Endothelial cell of umbilical vein (primary cell): ENCODE data around the gene ACTBL2. TPM values are rescaled to one million over a fixed set of nuclear protein-coding genes. Genes with fewer than 3 reads are reported as not detected.

ENCODE experiments used
- BruUV-seq: library from RNA; stranded (reverse); fragments of 400-500 nt; replicated peaks from 2 replicates; lab custom pipeline; 2021; lab: Mats Ljungman, UMichigan
- CTCF ChIA-PET: fragments of 300-600, 350-600 bp; sonication (Branson Sonifier 250); formaldehyde crosslinking; loops from one replicate; lab custom pipeline; 2021; ENCODE audit warnings: antibody characterized with exemption, inconsistent platforms; lab: Charles Lee
- POLR2A ChIA-PET: fragments of 300-600, 350-600 bp; sonication (Branson Sonifier 250); formaldehyde crosslinking; loops from one replicate; lab custom pipeline; 2021; ENCODE audit warnings: antibody characterized with exemption, inconsistent platforms; lab: Charles Lee
- DNase-seq: peaks from one replicate; pipeline ENCODE4 v3.0.0-alpha.2; 2011; ENCODE audit warnings: low read depth, low spot score
- FAIRE-seq: peaks from 2 replicates; lab custom pipeline; 2011; peaks lifted over from hg19 to GRCh38; lab: Jason Lieb, UNC
- H2AFZ ChIP-seq: 2 replicates; pipeline ENCODE4 v1.6.0; 2012; ENCODE audit warnings: low read depth, low read length, control low read depth, inconsistent platforms
- H3K27ac ChIP-seq: 2 replicates; pipeline ENCODE4 v1.5.1; 2011; ENCODE audit warnings: low read depth, mild to moderate bottlenecking, control low read depth, low read length, moderate library complexity; ENCODE audit not compliant: insufficient read depth
- H3K27me3 ChIP-seq, 2 experiments: 2 replicates each; pipeline versions ENCODE4 v1.6.0 to v1.6.1; 2011; ENCODE audit warnings: low read length in 2 of 2, mixed read lengths in 1 of 2; ENCODE audit not compliant: control insufficient read depth in 2 of 2, insufficient read depth in 2 of 2
- H3K36me3 ChIP-seq, 2 experiments: 2 replicates in 1 of 2; 3 replicates in 1 of 2; pipeline ENCODE4 v1.5.1; 2011; ENCODE audit warnings: low read length in 2 of 2, mild to moderate bottlenecking in 1 of 2, moderate library complexity in 1 of 2; ENCODE audit not compliant: control insufficient read depth in 2 of 2, insufficient read depth in 2 of 2; ENCODE audit errors: extremely low read depth in 1 of 2
- H3K4me1 ChIP-seq: 3 replicates; pipeline ENCODE4 v1.5.1; 2011; ENCODE audit warnings: mild to moderate bottlenecking, low read length; ENCODE audit not compliant: control insufficient read depth, insufficient read depth; ENCODE audit errors: extremely low read depth
- H3K4me2 ChIP-seq: 2 replicates; pipeline ENCODE4 v1.6.1; 2011; ENCODE audit warnings: low read length, control low read depth, mixed read lengths; ENCODE audit not compliant: insufficient read depth
- H3K4me3 ChIP-seq, 3 experiments: fragments of 200-600 bp in 1 of 3; sonication (generic), shearing (Covaris generic) in 1 of 3; replicated peaks in 1 of 3; 2 replicates each; pipeline ENCODE4 v1.5.1; 2011 to 2016; ENCODE audit warnings: control low read depth in 3 of 3, low read length in 3 of 3, mild to moderate bottlenecking in 2 of 3, inconsistent platforms in 1 of 3, low read depth in 1 of 3, moderate library complexity in 1 of 3; ENCODE audit not compliant: insufficient read depth in 1 of 3
- H3K79me2 ChIP-seq: 2 replicates; pipeline ENCODE4 v1.6.0; 2012; ENCODE audit warnings: low read length, inconsistent platforms; ENCODE audit not compliant: control insufficient read depth, insufficient read depth
- H3K9ac ChIP-seq: replicated peaks from 2 replicates; pipeline ENCODE3; 2011; ENCODE audit warnings: low read length, control low read depth; ENCODE audit not compliant: insufficient read depth; ENCODE audit errors: extremely low read depth
- H3K9me1 ChIP-seq: replicated peaks from 3 replicates; pipeline ENCODE4 v1.6.0; 2011; ENCODE audit warnings: mild to moderate bottlenecking, low read length; ENCODE audit not compliant: control insufficient read depth, insufficient read depth; ENCODE audit errors: extremely low read depth
- H3K9me3 ChIP-seq: replicated peaks from 2 replicates; pipeline ENCODE4 v1.5.1; 2012; ENCODE audit warnings: low read length, inconsistent platforms; ENCODE audit not compliant: control insufficient read depth, insufficient read depth
- H4K20me1 ChIP-seq: replicated peaks from 2 replicates; pipeline ENCODE3; 2011; ENCODE audit warnings: mild to moderate bottlenecking, low read length; ENCODE audit not compliant: control insufficient read depth, insufficient read depth; ENCODE audit errors: extremely low read depth
- CTCF ChIP-seq, 2 donors: IDR thresholded peaks; 1 replicate in 1 of 2; 2 replicates in 1 of 2; pipeline ENCODE4 v1.5.1; 2011; ENCODE audit warnings: low read length in 2 of 2, mild to moderate bottlenecking in 2 of 2, moderate library complexity in 2 of 2, control low read depth in 1 of 2, inconsistent platforms in 1 of 2, low read depth in 1 of 2; ENCODE audit not compliant: insufficient read depth in 1 of 2; ENCODE audit errors: extremely low read depth in 1 of 2
- EZH2 ChIP-seq: IDR thresholded peaks from 2 replicates; pipeline ENCODE4 v1.6.1; 2012; ENCODE audit warnings: borderline replicate concordance, low read depth, mild to moderate bottlenecking, moderate library complexity, low read length, inconsistent platforms; ENCODE audit not compliant: severe bottlenecking
- FOS ChIP-seq: IDR thresholded peaks from 2 replicates; pipeline ENCODE4 v1.6.1; 2011; ENCODE audit warnings: mild to moderate bottlenecking, low read length, moderate library complexity, borderline replicate concordance; ENCODE audit not compliant: insufficient read depth
- GATA2 ChIP-seq: IDR thresholded peaks from 2 replicates; pipeline ENCODE4 v1.7.0; 2011; ENCODE audit warnings: low read depth, mild to moderate bottlenecking, moderate library complexity, mixed read lengths, low read length; ENCODE audit not compliant: insufficient read length, insufficient read depth
- JUN ChIP-seq: IDR thresholded peaks from 2 replicates; pipeline ENCODE4 v1.6.1; 2011; ENCODE audit warnings: borderline replicate concordance, low read depth; ENCODE audit not compliant: insufficient read length, insufficient read depth
- MYC ChIP-seq: IDR thresholded peaks from one replicate; pipeline ENCODE4 v1.6.1; 2011; ENCODE audit warnings: mild to moderate bottlenecking, low read depth, low read length
- POLR2A ChIP-seq: IDR thresholded peaks from 2 replicates; pipeline ENCODE4 v1.6.1; 2012; ENCODE audit warnings: low read depth, mild to moderate bottlenecking, control low read depth, low read length
- POLR2AphosphoS5 ChIP-seq: IDR thresholded peaks from 2 replicates; pipeline ENCODE4 v1.6.1; 2012; ENCODE audit warnings: low read depth, mild to moderate bottlenecking, control low read depth, low read length, moderate library complexity; ENCODE audit not compliant: insufficient read depth
- dilution Hi-C: fragments of 300-500 bp; cut with MboI; formaldehyde crosslinking; loops from one replicate; pipeline ENCODE4 v1.15.0; 2019; ENCODE audit warnings: low sequenced_read_pairs; ENCODE audit not compliant: extremely low pct_ligation_motif_present
- intact Hi-C: fragments of 100-400 bp; cut with micrococcal nuclease; formaldehyde crosslinking; loops from one replicate; pipeline ENCODE4 v1.10.0; 2022
- polyA plus RNA-seq, 4 experiments: library from polyadenylated mRNA; depleted of rRNA in 3 of 4; stranded (reverse) in 3 of 4; unstranded in 1 of 4; fragments of >200 nt; gene quantifications; 2 replicates each; pipeline versions ENCODE4 v1.2.1 to v1.2.3, GENCODE V29; 2011 to 2012; ENCODE audit warnings: missing spikeins in 1 of 4
- total RNA-seq: library from RNA; stranded (reverse); gene quantifications from 2 replicates; pipeline ENCODE4 v1.2.3, GENCODE V29; 2021
- TF ChIP-seq, protein P1 (sequence below): IDR thresholded peaks from 2 replicates; pipeline ENCODE4 v1.6.1; 2011; ENCODE audit not compliant: insufficient read depth, insufficient read length

Gene ACTBL2
- total and polyA plus RNA-seq, 2 donors (not counting 3 experiments of a cell fraction or from before 2014, with no cell fraction given), result 0.08 TPM; not detected in 1

DNA sequence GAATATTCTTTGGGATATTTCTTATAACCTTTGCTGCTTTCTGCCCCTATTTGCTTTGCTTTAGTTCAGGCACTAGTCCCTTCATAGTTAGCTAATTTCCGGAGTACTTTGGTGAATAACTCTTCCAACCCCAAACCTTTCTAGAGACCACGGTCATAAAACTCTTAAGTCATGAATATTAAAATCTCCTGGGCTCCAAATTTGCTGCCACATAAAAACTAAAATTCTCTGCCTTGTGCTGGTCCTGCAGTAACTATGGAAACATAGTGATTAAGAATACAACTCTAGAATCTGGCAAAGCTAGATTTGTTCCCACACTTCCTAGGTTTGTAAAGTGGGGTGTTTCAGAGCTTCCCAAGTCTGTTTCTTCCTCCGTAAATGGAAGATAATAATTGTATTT, 10.0 kb upstream of the ACTBL2 start:
- TF ChIP-seq EZH2 (no peak), JUN (no peak), GATA2 (no peak), FOS (no peak), POLR2A (no peak), POLR2AphosphoS5 (no peak), CTCF (IDR thresholded peaks at IDR 0.05; ENCODE audit: extremely low read depth in 1 of 2, insufficient read depth in 1 of 2, low read depth in 1 of 2, low read length in 2 of 2) (no peak), MYC (no peak)
- TF ChIP-seq, protein P1, sequence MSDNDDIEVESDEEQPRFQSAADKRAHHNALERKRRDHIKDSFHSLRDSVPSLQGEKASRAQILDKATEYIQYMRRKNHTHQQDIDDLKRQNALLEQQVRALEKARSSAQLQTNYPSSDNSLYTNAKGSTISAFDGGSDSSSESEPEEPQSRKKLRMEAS, result no peak
- H3K36me3 ChIP-seq, result no peaks in the 10 kb centered on the region
- H3K9me3 ChIP-seq, result no peaks in the 10 kb centered on the region
- ChIA-PET POLR2A (no interaction called here), CTCF (interaction anchor here (4.6 kb wide), 1 partner anchor 194 kb away, joined by 26 read pairs; no protein-coding TSS in a partner anchor)
- no TSS peak for BruUV-seq
- no peaks in the 10 kb centered on the region for H3K9me1 ChIP-seq
- H3K27ac ChIP-seq, result peak overlapping the region; percentile 30
- no peaks in the 10 kb centered on the region for H4K20me1 ChIP-seq
- peaks cover 64% of the 10 kb centered on the region for H3K4me1 ChIP-seq
- FAIRE-seq (no peak), DNase-seq (no peak)
- H3K4me2 ChIP-seq, result peak overlapping the region; percentile 13
- H3K27me3 ChIP-seq, result no peaks in the 10 kb centered on the region
- dilution Hi-C loops (loop anchor here (25.0 kb wide), 1 partner anchor 970 kb away; the partner anchor contains the start of gene PLK2), intact Hi-C loops (loop anchor here (10.0 kb wide), 1 partner anchor 318 kb away; the partner anchor contains the start of gene GPBP1)
- H3K4me3 ChIP-seq, result no peak overlapping the region
- no peak overlapping the region for H2AFZ ChIP-seq
- no peaks in the 10 kb centered on the region for H3K79me2 ChIP-seq
- no peak overlapping the region for H3K9ac ChIP-seq
